Measurements from ENCODE around the gene DEPP1. TPM values are rescaled to one million over a fixed set of nuclear protein-coding genes. Genes with fewer than 3 reads are reported as not detected.

The DEPP1 gene
- total and polyA plus RNA-seq, 4 donors, result 10.7 to 79.3 (median 33.5) TPM

- peak; percentile 23 for TF ChIP-seq NR2F2 (IDR thresholded peaks at IDR 0.05)
- no peak for TF ChIP-seq FOXA1 (IDR thresholded peaks at IDR 0.05)
- TF ChIP-seq HNF4A (conservative IDR thresholded peaks at IDR 0.05), result no peak
- TF ChIP-seq HNF4G (IDR thresholded peaks at IDR 0.05), result no peak
- no peak for TF ChIP-seq MAX (IDR thresholded peaks at IDR 0.05)
- TF ChIP-seq RXRA (IDR thresholded peaks at IDR 0.05), result peak in 1 of 2 donors; percentile 54
- peak; percentile 89 for TF ChIP-seq CTCF (IDR thresholded peaks at IDR 0.05; ENCODE audit: low read depth, low read length, missing input control)
- TF ChIP-seq SP1 (IDR thresholded peaks at IDR 0.05), result peak; percentile 25
- TF ChIP-seq RAD21 (IDR thresholded peaks at IDR 0.05), result peak; percentile 61 to 74
- peaks cover 6 to 35% (median 27%) of the 10 kb centered on the region in 4 donors for H3K4me1 ChIP-seq (ENCODE audit: control insufficient read depth in 4 of 4, insufficient read depth in 4 of 4, low read length in 3 of 4)
- peaks cover 0 to 5% (median under 1%) of the 10 kb centered on the region in 4 donors for H3K36me3 ChIP-seq (ENCODE audit: control insufficient read depth in 4 of 4, insufficient read depth in 3 of 4, low read depth in 1 of 4, low read length in 3 of 4)
- no peaks in the 10 kb centered on the region for H3K27me3 ChIP-seq (ENCODE audit: control insufficient read depth in 4 of 4, insufficient read depth in 4 of 4, low read length in 3 of 4)
- H3K9me3 ChIP-seq (ENCODE audit: control insufficient read depth in 4 of 4, low read length in 3 of 4), result no peaks in the 10 kb centered on the region
- peak; percentile 72 for DNase-seq (ENCODE audit: low spot score)
- WGBS, result 15% methylated on average over 46 of the region's 46 CpGs
- no peak overlapping the region for H3K9ac ChIP-seq (ENCODE audit: low read depth in 1 of 2, low read length in 2 of 2)
- H3K4me3 ChIP-seq (ENCODE audit: low read depth in 1 of 3, low read length in 3 of 3), result peak overlapping the region in 1 of 3 donors; percentile 14
- peak overlapping the region; percentile 63 to 67 for H3K27ac ChIP-seq (ENCODE audit: low read depth in 1 of 2, low read length in 2 of 2)
Measured at GRCh38 chr10:44974628-44975430, 3.8 kb downstream of the DEPP1 start.

- Histone ChIP-seq H3K4me3 (ENCODE audit: low read depth in 1 of 3, low read length in 3 of 3) (no peak overlapping the region), H3K9me3 (ENCODE audit: control insufficient read depth in 4 of 4, low read length in 3 of 4) (no peaks in the 10 kb centered on the region), H3K27ac (ENCODE audit: low read depth in 1 of 2, low read length in 2 of 2) (peak overlapping the region; percentile 63 to 67), H3K9ac (ENCODE audit: low read depth in 1 of 2, low read length in 2 of 2) (no peak overlapping the region), H3K27me3 (ENCODE audit: control insufficient read depth in 4 of 4, insufficient read depth in 4 of 4, low read length in 3 of 4) (no peaks in the 10 kb centered on the region), H3K4me1 (ENCODE audit: control insufficient read depth in 4 of 4, insufficient read depth in 4 of 4, low read length in 3 of 4) (peaks cover 0 to 33% (median 23%) of the 10 kb centered on the region in 4 donors), H3K36me3 (ENCODE audit: control insufficient read depth in 4 of 4, insufficient read depth in 3 of 4, low read depth in 1 of 4, low read length in 3 of 4) (peaks cover 0 to 5% (median under 1%) of the 10 kb centered on the region in 4 donors)
- no peak for DNase-seq (ENCODE audit: low spot score)
- WGBS, result 60% methylated on average over 7 of the region's 7 CpGs
- TF ChIP-seq HNF4A (conservative IDR thresholded peaks at IDR 0.05) (no peak), NR2F2 (IDR thresholded peaks at IDR 0.05) (peak; percentile 6)
Measured at GRCh38 chr10:44974082-44974627, 4.5 kb downstream of the DEPP1 start.

- H3K36me3 ChIP-seq (ENCODE audit: control insufficient read depth in 4 of 4, insufficient read depth in 3 of 4, low read depth in 1 of 4, low read length in 3 of 4), result peaks cover 0 to 5% (median under 1%) of the 10 kb centered on the region in 4 donors
- H3K9ac ChIP-seq (ENCODE audit: low read depth in 1 of 2, low read length in 2 of 2), result no peak overlapping the region
- WGBS, result 82% methylated on average over 18 of the region's 18 CpGs
- H3K9me3 ChIP-seq (ENCODE audit: control insufficient read depth in 4 of 4, low read length in 3 of 4), result no peaks in the 10 kb centered on the region
- H3K4me1 ChIP-seq (ENCODE audit: control insufficient read depth in 4 of 4, insufficient read depth in 4 of 4, low read length in 3 of 4), result peaks cover 0 to 30% (median 20%) of the 10 kb centered on the region in 4 donors
- no peaks in the 10 kb centered on the region for H3K27me3 ChIP-seq (ENCODE audit: control insufficient read depth in 4 of 4, insufficient read depth in 4 of 4, low read length in 3 of 4)
- DNase-seq (ENCODE audit: low spot score), result no peak
- H3K4me3 ChIP-seq (ENCODE audit: low read depth in 1 of 3, low read length in 3 of 3), result no peak overlapping the region
- H3K27ac ChIP-seq (ENCODE audit: low read depth in 1 of 2, low read length in 2 of 2), result no peak overlapping the region
- no peak for TF ChIP-seq YY1 (IDR thresholded peaks at IDR 0.05)
- TF ChIP-seq GABPA (IDR thresholded peaks at IDR 0.05 in 1 of 2, conservative IDR thresholded peaks at IDR 0.05 in 1 of 2), result no peak
- TF ChIP-seq RAD21 (IDR thresholded peaks at IDR 0.05), result no peak
- no peak for TF ChIP-seq REST (IDR thresholded peaks at IDR 0.05)
- no peak for TF ChIP-seq MAX (IDR thresholded peaks at IDR 0.05)
- TF ChIP-seq JUND (IDR thresholded peaks at IDR 0.05), result no peak
- no peak for TF ChIP-seq SP1 (IDR thresholded peaks at IDR 0.05)
- no peak for TF ChIP-seq RXRA (IDR thresholded peaks at IDR 0.05)
- no peak for TF ChIP-seq FOXA1 (IDR thresholded peaks at IDR 0.05)
- no peak for TF ChIP-seq CTCF (IDR thresholded peaks at IDR 0.05; ENCODE audit: low read depth, low read length, missing input control)
- no peak for TF ChIP-seq NR2F2 (IDR thresholded peaks at IDR 0.05)
- no peak for TF ChIP-seq TAF1 (conservative IDR thresholded peaks at IDR 0.05)
- TF ChIP-seq EGR1 (IDR thresholded peaks at IDR 0.05; ENCODE audit: low read depth in 2 of 2), result no peak
- no peak for TF ChIP-seq FOXA2 (IDR thresholded peaks at IDR 0.05)
- TF ChIP-seq HNF4G (IDR thresholded peaks at IDR 0.05), result no peak
Measured at GRCh38 chr10:44973323-44974081, 5.1 kb downstream of the DEPP1 start.
